ENCODE measurements around the gene OR10G8. TPM values are rescaled to one million over a fixed set of nuclear protein-coding genes. Genes with fewer than 3 reads are reported as not detected.

The OR10G8 gene
- total and polyA plus RNA-seq, 9 donors: not detected

GRCh38 chr11:124070915-124071622, 44.5 kb downstream of the OR10G8 start:
- H3K4me3 ChIP-seq: no peak overlapping the region
- intact Hi-C loops (cut with DNase I): loop anchor here in 2 of 4 donors (10.0 kb wide), 2 partner anchors 504 to 514 kb away; no protein-coding TSS in a partner anchor
- no peaks in the 10 kb centered on the region for H3K27me3 ChIP-seq
- DNase-seq: peak; percentile 25 to 72 (median 58)
- no peaks in the 10 kb centered on the region for H3K36me3 ChIP-seq
- H3K4me1 ChIP-seq (ENCODE audit: insufficient read depth): no peaks in the 10 kb centered on the region
- TF ChIP-seq EP300 (IDR thresholded peaks at IDR 0.05) (no peak), POLR2A (IDR thresholded peaks at IDR 0.05) (no peak), CTCF (IDR thresholded peaks at IDR 0.05) (peak in 2 of 3 donors; percentile 28 to 41)
- H3K9me3 ChIP-seq: no peaks in the 10 kb centered on the region
- no peak overlapping the region for H3K27ac ChIP-seq
- 6 to 16% (median 7%) methylated on average over 8 of the region's 8 CpGs for WGBS, 3 donors

GRCh38 chr11:124071623-124071948, 45.0 kb downstream of the OR10G8 start:
- H3K4me1 ChIP-seq (ENCODE audit: insufficient read depth): no peaks in the 10 kb centered on the region
- H3K36me3 ChIP-seq: no peaks in the 10 kb centered on the region
- 71 to 83% (median 81%) methylated on average over 4 of the region's 4 CpGs for WGBS, 3 donors
- no peak overlapping the region for H3K27ac ChIP-seq
- H3K27me3 ChIP-seq: no peaks in the 10 kb centered on the region
- intact Hi-C loops (cut with DNase I): loop anchor here in 2 of 4 donors (10.0 kb wide), 2 partner anchors 503 to 513 kb away; no protein-coding TSS in a partner anchor
- TF ChIP-seq EP300 (IDR thresholded peaks at IDR 0.05) (no peak), CTCF (IDR thresholded peaks at IDR 0.05) (peak in 1 of 3 donors; percentile 3)
- no peak overlapping the region for H3K4me3 ChIP-seq
- DNase-seq: no peak
- no peaks in the 10 kb centered on the region for H3K9me3 ChIP-seq

GRCh38 chr11:124072147-124072546, 45.5 kb downstream of the OR10G8 start:
- no peak for TF ChIP-seq CTCF (IDR thresholded peaks at IDR 0.05)
- TF ChIP-seq POLR2A (IDR thresholded peaks at IDR 0.05): no peak
- TF ChIP-seq EP300 (IDR thresholded peaks at IDR 0.05): no peak
- DNase-seq: no peak
- no peaks in the 10 kb centered on the region for H3K9me3 ChIP-seq

GRCh38 chr11:124074554-124074953, 48.0 kb downstream of the OR10G8 start:
- no peak overlapping the region for H3K4me3 ChIP-seq
- no peaks in the 10 kb centered on the region for H3K36me3 ChIP-seq
- H3K9me3 ChIP-seq: no peaks in the 10 kb centered on the region
- H3K4me1 ChIP-seq (ENCODE audit: insufficient read depth): no peaks in the 10 kb centered on the region
- no peaks in the 10 kb centered on the region for H3K27me3 ChIP-seq
- TF ChIP-seq EP300 (IDR thresholded peaks at IDR 0.05) (no peak), CTCF (IDR thresholded peaks at IDR 0.05) (no peak), POLR2A (IDR thresholded peaks at IDR 0.05) (no peak)
- 79 to 90% (median 82%) methylated on average over 5 of the region's 5 CpGs for WGBS, 3 donors
- intact Hi-C loops (cut with DNase I): loop anchor here in 2 of 4 donors (10.0 kb wide), 2 partner anchors 500 to 510 kb away; no protein-coding TSS in a partner anchor
- DNase-seq: no peak
- H3K27ac ChIP-seq: no peak overlapping the region

More at GRCh38 chr11:124072147-124072546, 45.5 kb downstream of the OR10G8 start:
- intact Hi-C loops (cut with DNase I): loop anchor here in 2 of 4 donors (10.0 kb wide), 2 partner anchors 503 to 513 kb away; no protein-coding TSS in a partner anchor
- no peak overlapping the region for H3K4me3 ChIP-seq
- no peaks in the 10 kb centered on the region for H3K4me1 ChIP-seq (ENCODE audit: insufficient read depth)
- H3K27me3 ChIP-seq: no peaks in the 10 kb centered on the region
- H3K36me3 ChIP-seq: no peaks in the 10 kb centered on the region
- WGBS, 3 donors: 89 to 92% (median 90%) methylated on average over 8 of the region's 8 CpGs
- no peak overlapping the region for H3K27ac ChIP-seq
